ENCODE data around the gene BCDIN3D. TPM values are rescaled to one million over a fixed set of nuclear protein-coding genes. Genes with fewer than 3 reads are reported as not detected.

Gene BCDIN3D
- total RNA-seq, 1 donor from 2014 or later: 3.5 TPM

DNA sequence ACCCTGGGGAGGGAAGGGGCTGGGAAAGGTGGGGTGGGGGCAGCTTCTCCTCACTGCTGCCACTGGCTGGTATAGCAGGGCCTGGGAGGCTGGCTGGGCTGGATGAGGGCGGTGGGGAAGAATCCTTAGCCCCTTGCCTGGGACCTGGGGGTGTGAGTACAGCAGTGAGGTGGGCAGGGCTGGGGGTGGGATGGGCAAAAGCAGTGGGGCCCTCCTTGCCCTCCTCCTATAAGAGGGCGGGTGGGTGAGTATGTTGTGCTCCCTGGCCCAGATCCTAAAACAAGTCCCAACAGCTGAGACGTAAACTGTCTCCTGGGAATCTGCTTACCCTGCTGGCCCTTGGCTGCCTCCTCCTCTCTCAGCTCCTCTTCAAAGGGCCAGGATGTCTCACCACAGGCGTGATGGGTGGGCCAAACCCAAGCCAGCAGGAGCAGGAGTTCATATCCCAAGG, 16.9 kb downstream of the BCDIN3D start:
- Mint-ChIP-seq H3K4me1 (peaks cover 26% of the 10 kb centered on the region), H3K9me3 (no peaks in the 10 kb centered on the region), H3K27ac (no peak overlapping the region), H3K4me3 (no peak overlapping the region), H3K27me3 (peaks cover 13% of the 10 kb centered on the region), H3K36me3 (ENCODE audit: low read depth) (peaks cover 2% of the 10 kb centered on the region)
- intact Hi-C loops (cut with micrococcal nuclease): loop anchor here (5.0 kb wide), 1 partner anchor 259 kb away; the partner anchor contains the start of gene MCRS1
- no peak for DNase-seq

DNA sequence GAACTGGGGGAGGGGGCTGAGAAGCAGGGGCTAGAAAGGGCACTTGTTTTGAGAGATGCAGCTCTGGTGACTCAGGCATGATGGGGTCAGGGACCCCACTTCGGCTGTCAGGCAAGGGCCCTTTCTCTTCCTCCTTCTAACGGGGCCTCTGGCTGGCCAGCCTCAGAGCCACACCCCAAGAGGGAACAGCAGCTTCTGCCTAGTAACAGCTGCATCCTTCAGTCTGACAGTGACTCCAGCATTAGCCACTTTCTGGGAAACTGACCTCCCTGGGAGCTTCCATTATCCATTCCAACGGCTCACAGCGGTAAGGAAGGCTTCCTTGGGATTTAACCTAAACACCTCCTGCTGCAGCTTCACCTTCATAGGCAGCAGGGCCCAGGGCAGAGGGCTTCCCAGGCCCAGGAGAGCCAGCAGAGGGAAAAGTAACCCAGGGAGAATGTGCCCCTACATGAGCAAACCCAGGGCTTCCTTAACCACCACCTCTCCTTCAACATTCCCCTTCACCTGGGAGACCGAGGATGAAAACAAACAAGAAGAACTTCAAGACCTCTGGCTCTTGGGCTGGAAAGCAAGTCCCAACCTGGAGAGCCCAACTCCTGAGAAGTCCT, 17.4 kb downstream of the BCDIN3D start:
- intact Hi-C loops (cut with micrococcal nuclease): loop anchor here (5.0 kb wide), 1 partner anchor 258 kb away; the partner anchor contains the start of gene MCRS1
- no peak overlapping the region for H3K27ac Mint-ChIP-seq
- H3K4me3 Mint-ChIP-seq: no peak overlapping the region
- peaks cover 13% of the 10 kb centered on the region for H3K27me3 Mint-ChIP-seq
- peaks cover 2% of the 10 kb centered on the region for H3K36me3 Mint-ChIP-seq (ENCODE audit: low read depth)
- H3K4me1 Mint-ChIP-seq: peaks cover 29% of the 10 kb centered on the region
- no peaks in the 10 kb centered on the region for H3K9me3 Mint-ChIP-seq
- DNase-seq: no peak

DNA sequence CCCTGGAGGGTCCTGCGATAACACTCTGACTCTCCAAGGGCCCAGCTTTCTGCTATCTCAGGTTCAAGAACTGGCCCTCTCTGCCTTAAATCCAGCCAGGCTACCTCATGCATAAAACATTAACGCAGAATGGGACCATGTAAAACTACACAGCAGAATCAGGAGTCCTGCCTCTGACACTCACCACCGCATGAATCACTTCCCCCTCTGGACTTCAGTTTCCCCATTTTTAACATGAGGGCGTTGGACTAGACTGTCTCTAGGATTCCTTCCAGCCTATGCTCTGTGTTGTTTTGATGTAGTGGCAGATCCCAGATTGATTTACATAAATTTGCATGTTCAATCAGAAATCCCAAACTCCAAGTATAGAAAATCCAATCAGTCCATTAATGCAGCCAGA, 18.0 kb downstream of the BCDIN3D start:
- no peaks in the 10 kb centered on the region for H3K9me3 Mint-ChIP-seq
- H3K36me3 Mint-ChIP-seq (ENCODE audit: low read depth): peaks cover 2% of the 10 kb centered on the region
- intact Hi-C loops (cut with micrococcal nuclease): loop anchor here (5.0 kb wide), 1 partner anchor 258 kb away; the partner anchor contains the start of gene MCRS1
- peaks cover 13% of the 10 kb centered on the region for H3K27me3 Mint-ChIP-seq
- H3K27ac Mint-ChIP-seq: no peak overlapping the region
- H3K4me1 Mint-ChIP-seq: peaks cover 30% of the 10 kb centered on the region
- H3K4me3 Mint-ChIP-seq: no peak overlapping the region
- no peak for DNase-seq

DNA sequence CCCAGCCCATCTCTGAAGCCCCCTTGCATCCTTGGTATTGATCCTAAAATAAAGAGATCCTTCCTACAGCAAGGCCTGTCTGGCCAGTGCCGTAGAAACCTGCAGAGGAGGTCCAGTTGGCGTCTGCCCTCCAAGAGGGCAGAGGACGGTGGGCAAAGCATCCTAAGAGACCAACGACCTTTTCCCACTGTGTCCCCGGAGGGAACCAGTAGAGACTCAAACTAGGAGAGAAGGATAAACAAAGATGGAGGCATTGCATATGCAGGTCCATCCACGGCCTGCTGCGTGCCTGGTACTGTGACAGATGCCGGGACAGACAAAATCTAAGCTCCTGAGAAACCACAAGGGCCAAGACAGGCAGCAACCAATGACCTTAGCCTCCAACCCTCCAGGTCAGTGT, 18.5 kb downstream of the BCDIN3D start:
- intact Hi-C loops (cut with micrococcal nuclease): no loop called here
- H3K9me3 Mint-ChIP-seq: no peaks in the 10 kb centered on the region
- H3K4me1 Mint-ChIP-seq: peaks cover 32% of the 10 kb centered on the region
- no peak for DNase-seq
- no peak overlapping the region for H3K27ac Mint-ChIP-seq
- H3K36me3 Mint-ChIP-seq (ENCODE audit: low read depth): peaks cover 2% of the 10 kb centered on the region
- H3K27me3 Mint-ChIP-seq: peaks cover 13% of the 10 kb centered on the region
- no peak overlapping the region for H3K4me3 Mint-ChIP-seq

DNA sequence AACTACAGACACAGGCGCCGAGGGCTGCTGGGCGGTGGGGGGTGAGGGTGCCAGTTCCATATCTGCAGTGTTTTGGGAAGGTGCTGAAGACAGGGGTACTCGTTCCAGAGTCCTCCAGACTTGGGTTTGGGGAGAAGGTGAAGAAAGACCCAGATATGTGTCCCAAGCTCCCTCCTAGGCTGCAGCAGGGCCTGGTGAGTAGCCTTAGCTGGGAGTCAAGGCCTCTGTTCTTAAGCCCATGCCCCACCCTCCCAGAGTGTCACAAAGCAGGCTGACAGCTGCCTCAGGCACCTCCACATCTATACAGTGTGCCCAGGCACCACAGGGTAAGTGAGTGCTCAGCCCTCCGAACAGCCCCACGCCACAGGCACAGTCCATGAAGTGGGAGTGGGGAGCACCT, 19.0 kb downstream of the BCDIN3D start:
- intact Hi-C loops (cut with micrococcal nuclease): no loop called here
- no peak for DNase-seq
- H3K9me3 Mint-ChIP-seq: no peaks in the 10 kb centered on the region

DNA sequence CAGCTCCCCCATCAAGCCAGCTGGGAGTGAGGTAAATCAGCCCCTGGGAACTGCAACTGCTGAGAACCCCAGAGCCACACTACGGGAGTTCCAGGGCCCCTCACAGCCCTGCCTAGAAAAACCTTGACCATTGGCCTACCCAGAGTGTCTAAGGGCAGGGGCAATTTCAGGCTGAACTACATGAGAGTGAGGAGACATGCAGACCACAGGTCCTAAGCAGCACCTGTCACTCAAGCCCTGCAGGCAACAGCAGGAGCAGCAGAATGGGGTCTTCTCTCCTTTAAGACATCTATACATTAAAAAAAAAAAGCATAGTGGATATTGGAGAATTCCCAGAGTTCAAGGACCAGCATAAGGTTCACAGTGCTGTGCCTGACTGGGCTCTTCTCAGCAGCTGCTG, 19.6 kb downstream of the BCDIN3D start:
- Mint-ChIP-seq H3K4me1 (peaks cover 22% of the 10 kb centered on the region), H3K27me3 (peaks cover 7% of the 10 kb centered on the region), H3K27ac (no peak overlapping the region), H3K4me3 (no peak overlapping the region), H3K9me3 (no peaks in the 10 kb centered on the region), H3K36me3 (ENCODE audit: low read depth) (no peaks in the 10 kb centered on the region)
- no peak for DNase-seq
- intact Hi-C loops (cut with micrococcal nuclease): no loop called here

More for the DNA sequence above, 19.0 kb downstream of the BCDIN3D start:
- Mint-ChIP-seq H3K27ac (no peak overlapping the region), H3K36me3 (ENCODE audit: low read depth) (peaks cover 2% of the 10 kb centered on the region), H3K27me3 (peaks cover 10% of the 10 kb centered on the region), H3K4me3 (no peak overlapping the region), H3K4me1 (peaks cover 28% of the 10 kb centered on the region)

DNA sequence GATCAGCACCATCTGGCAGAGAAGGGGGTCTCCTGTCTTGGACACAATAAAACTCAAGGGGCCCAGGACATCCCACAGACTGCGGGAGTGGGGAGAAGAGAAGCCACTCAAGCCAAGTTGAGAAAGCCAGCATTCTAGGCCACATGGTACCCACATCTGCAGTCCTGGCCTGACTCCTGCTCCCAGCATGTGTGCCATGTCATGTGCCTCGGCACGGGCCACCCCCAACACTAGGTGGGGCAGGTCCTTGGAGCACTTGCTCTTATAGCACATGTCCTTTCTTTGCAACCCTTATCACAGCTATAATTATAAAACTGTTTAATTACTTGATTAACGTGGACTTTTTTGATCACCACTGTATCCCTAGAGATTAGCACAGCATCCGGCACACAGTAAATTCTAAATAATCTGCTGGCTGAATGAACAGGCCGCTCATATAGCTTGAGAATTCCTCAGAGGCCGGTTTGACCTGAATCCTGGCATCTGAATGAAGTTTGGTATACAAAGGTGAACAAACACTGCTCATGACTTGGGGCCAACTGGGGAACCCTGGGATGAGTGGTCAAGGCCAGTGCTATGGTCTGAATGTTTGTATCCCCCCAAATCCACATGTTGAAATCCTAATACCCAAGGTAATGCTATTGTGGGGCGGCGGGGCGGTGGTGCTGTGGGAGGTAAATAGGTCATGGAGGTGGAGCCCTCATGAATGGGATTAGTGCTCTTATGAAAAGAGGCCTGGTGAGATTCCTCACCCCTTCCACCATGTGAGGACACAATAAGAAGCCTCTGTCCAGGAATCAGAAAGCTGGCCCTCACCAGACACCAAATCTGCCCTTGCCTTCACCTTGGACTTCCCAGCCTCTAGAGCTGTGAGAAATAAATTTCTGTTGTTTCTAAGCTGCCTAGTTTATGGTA, 21.3 kb downstream of the BCDIN3D start:
- Mint-ChIP-seq H3K4me3 (peak overlapping the region; percentile 31), H3K36me3 (ENCODE audit: low read depth) (no peaks in the 10 kb centered on the region), H3K27me3 (peaks cover 2% of the 10 kb centered on the region), H3K27ac (peak overlapping the region; percentile 67), H3K9me3 (no peaks in the 10 kb centered on the region), H3K4me1 (peaks cover 17% of the 10 kb centered on the region)
- no peak for DNase-seq
- intact Hi-C loops (cut with micrococcal nuclease): no loop called here

DNA sequence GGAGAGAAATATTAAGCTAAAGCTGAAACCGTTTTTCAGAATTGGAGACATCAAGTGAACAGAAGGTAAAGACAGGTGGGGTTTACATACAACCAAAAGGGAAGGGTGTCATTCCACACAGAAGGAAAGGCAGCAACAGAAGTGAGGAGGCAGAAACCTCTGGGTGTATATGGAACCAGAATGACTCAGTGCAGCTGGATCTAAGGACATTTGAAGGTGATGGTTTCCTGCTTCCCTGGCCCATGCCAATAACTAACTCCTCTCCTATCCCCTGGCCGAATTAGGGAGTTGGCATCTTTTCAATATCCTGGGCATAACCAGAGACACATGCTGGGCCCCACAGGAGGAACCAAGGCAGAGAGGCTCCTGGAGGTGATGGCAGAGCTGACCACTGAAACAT, 23.1 kb downstream of the BCDIN3D start:
- peaks cover 17% of the 10 kb centered on the region for H3K4me1 Mint-ChIP-seq
- DNase-seq: no peak
- intact Hi-C loops (cut with micrococcal nuclease): no loop called here
- peak overlapping the region; percentile 58 for H3K27ac Mint-ChIP-seq
- H3K36me3 Mint-ChIP-seq (ENCODE audit: low read depth): no peaks in the 10 kb centered on the region
- no peaks in the 10 kb centered on the region for H3K27me3 Mint-ChIP-seq
- H3K4me3 Mint-ChIP-seq: no peak overlapping the region
- H3K9me3 Mint-ChIP-seq: no peaks in the 10 kb centered on the region

DNA sequence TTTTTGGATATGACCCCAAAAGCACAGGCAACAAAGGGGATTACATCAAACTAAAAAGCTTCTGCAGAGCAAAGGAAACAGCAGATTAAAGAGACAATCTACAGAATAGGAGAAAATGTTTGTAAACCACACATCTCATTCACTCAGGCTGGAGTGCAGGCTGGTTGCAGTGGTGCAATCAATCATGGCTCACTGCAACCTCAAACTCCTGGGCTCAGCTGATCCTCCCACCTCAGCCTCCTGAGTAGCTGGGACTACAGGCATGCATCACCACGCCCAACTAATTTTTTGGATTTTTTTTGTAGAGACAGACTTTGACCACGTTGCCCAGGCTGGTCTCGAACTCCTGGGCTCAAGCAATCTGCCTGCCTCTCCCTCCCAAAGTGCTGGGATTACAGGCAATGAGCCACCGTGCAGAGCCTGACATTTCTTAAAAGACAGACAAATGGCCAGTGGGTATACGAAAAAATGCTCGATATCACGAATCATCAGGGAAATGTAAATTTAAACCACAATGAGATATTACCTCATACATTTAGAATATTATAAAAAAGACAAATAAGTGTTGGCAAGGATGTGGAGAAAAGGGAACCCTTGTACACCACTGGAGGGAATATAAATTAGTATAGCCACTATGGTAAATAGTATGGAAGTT, 24.5 kb downstream of the BCDIN3D start:
- Mint-ChIP-seq H3K4me3 (no peak overlapping the region), H3K36me3 (ENCODE audit: low read depth) (no peaks in the 10 kb centered on the region), H3K27ac (no peak overlapping the region), H3K4me1 (peaks cover 17% of the 10 kb centered on the region), H3K27me3 (no peaks in the 10 kb centered on the region), H3K9me3 (no peaks in the 10 kb centered on the region)
- DNase-seq: no peak
- intact Hi-C loops (cut with micrococcal nuclease): no loop called here

DNA sequence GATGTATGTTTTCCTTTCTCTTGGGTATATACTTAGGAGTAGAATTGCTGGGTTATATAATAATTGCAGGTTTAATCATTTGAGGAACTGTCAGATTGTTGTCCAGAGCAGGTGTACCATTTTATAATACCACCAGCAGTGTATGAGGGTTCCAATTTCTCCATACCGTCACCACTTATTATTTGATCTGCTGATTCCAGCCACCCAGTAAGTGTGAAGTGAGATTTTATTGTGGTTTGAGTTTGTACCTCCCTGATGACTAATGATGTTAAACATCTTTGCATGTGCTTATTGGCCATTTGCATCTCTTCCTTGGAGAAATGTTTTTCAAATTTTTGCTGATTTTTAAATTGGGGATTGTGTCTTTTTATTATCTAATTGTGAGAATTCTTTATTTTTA, 29.8 kb downstream of the BCDIN3D start:
- H3K4me3 Mint-ChIP-seq: no peak overlapping the region
- H3K4me1 Mint-ChIP-seq: peaks cover 4% of the 10 kb centered on the region
- intact Hi-C loops (cut with micrococcal nuclease): no loop called here
- no peak for DNase-seq
- H3K9me3 Mint-ChIP-seq: no peaks in the 10 kb centered on the region
- H3K27ac Mint-ChIP-seq: no peak overlapping the region
- no peaks in the 10 kb centered on the region for H3K36me3 Mint-ChIP-seq (ENCODE audit: low read depth)
- H3K27me3 Mint-ChIP-seq: no peaks in the 10 kb centered on the region

DNA sequence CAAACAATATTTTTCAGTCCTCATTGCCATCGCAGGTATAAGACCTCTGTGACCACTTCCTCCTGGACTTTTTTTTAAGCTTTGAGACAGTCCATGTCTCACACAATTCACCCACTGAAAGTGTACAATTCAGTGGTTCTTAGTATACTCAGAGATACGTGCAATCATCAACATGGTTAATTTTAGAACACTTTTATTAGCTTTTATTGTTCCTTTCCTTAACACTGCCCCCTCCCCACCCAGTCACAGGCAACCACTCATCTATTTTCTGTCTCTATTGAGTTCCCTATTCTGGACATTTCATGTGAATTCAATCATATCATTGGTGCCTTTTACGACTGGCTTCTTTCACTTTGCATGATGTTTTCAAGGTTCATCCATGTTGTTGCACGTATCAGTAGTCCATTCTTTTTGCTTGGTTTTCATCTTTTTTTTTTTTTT, 30.9 kb downstream of the BCDIN3D start:
- no peaks in the 10 kb centered on the region for H3K36me3 Mint-ChIP-seq (ENCODE audit: low read depth)
- H3K9me3 Mint-ChIP-seq: no peaks in the 10 kb centered on the region
- peaks cover 4% of the 10 kb centered on the region for H3K4me1 Mint-ChIP-seq
- no peak overlapping the region for H3K27ac Mint-ChIP-seq
- DNase-seq: no peak
- intact Hi-C loops (cut with micrococcal nuclease): no loop called here
- no peaks in the 10 kb centered on the region for H3K27me3 Mint-ChIP-seq
- H3K4me3 Mint-ChIP-seq: no peak overlapping the region

DNA sequence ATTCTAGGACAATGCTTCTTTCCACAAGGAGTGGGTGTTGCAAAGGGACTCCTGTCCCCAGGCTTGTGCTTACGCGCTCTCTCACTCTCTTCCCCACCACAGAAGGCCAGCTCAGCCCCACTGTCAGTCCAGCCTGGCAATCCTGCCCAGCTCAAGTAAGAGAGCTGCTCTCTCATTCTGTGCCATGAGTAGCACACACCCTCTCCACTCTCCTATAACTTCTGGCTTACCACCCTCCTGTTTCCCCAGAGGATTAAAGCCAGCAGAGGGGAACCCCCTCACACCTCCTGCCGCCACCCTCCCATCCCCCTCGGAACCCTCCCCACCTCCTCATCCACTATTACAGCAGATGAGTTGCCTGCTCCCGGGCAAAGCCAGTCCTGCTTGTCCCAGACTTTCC, 31.8 kb downstream of the BCDIN3D start:
- H3K27ac Mint-ChIP-seq: no peak overlapping the region
- intact Hi-C loops (cut with micrococcal nuclease): no loop called here
- no peaks in the 10 kb centered on the region for H3K36me3 Mint-ChIP-seq (ENCODE audit: low read depth)
- no peak for DNase-seq
- H3K27me3 Mint-ChIP-seq: no peaks in the 10 kb centered on the region
- no peaks in the 10 kb centered on the region for H3K9me3 Mint-ChIP-seq
- no peak overlapping the region for H3K4me3 Mint-ChIP-seq
- H3K4me1 Mint-ChIP-seq: peaks cover 4% of the 10 kb centered on the region

DNA sequence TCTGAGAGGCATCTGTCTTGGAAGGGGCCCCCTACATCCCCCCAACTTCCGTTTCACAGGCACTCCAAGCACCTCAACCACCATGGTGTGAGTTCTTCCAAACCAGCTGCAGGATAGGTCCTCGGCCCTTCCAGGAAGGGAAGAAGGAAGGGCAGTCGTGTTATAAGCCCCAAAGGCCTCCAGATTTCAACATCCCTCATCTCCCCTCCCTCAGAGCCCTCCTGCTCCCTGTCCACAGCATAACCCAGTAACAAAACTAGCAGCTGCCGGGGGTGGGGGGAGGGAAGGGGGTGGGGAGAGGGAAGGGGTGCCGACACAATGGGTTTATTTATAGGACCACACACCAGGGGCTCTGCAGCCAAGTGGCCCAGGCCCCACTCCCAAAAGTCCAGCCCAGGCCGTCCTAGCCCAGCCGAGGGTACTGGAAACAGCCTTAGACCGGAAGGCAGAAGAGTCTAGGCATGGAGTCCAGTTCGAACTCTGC, 33.0 kb downstream of the BCDIN3D start:
- no peak overlapping the region for H3K27ac Mint-ChIP-seq

More for the DNA sequence above, 33.0 kb downstream of the BCDIN3D start:
- Mint-ChIP-seq H3K36me3 (ENCODE audit: low read depth) (no peaks in the 10 kb centered on the region), H3K4me3 (no peak overlapping the region), H3K4me1 (peaks cover 4% of the 10 kb centered on the region), H3K27me3 (no peaks in the 10 kb centered on the region), H3K9me3 (no peaks in the 10 kb centered on the region)
- intact Hi-C loops (cut with micrococcal nuclease): no loop called here
- DNase-seq: no peak
